ENCODE measurements around the gene RFC3.
"Not testable (repeated sequence)": the region's sequence is repeated elsewhere in the genome, so short reads cannot be mapped to it uniquely, and the experiment has no call there.

Gene RFC3, protein sequence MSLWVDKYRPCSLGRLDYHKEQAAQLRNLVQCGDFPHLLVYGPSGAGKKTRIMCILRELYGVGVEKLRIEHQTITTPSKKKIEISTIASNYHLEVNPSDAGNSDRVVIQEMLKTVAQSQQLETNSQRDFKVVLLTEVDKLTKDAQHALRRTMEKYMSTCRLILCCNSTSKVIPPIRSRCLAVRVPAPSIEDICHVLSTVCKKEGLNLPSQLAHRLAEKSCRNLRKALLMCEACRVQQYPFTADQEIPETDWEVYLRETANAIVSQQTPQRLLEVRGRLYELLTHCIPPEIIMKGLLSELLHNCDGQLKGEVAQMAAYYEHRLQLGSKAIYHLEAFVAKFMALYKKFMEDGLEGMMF

DNA sequence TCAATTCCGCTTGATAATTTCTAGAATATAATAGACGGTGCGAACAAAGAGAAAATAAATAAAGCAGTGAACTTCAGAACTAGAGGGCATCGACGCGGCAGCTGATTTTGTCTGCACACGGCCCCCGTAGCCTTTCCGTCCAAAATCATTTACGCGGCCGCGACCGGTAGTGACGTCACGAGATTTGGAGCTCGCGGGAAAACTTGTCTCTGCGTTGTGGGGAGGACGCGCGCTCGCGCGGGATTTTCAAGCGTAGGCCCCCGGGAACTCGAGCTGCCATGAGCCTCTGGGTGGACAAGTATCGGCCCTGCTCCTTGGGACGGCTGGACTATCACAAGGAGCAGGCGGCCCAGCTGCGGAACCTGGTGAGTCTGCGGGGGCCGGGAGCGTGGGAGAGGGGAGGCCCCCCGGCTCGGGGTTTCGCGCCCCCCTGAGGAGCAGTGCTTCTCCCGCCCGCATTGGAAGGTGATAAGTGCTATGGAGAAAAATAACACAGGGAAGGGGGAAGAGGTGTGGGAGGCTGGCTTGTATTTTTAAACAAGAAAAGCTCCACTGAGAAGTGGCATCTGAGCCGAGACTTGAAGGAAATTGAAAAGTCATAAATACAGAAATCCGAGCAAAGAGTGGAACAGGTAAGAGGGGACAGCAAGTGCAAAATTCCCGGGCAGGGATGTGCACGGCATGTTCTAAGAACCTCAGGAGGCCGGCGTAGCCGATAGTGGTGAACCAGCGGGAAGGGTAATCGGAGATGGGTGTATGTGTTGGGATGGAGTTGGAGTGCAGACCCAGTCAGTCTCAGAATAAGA is at the start of gene RFC3:
Gene RFC3, plus strand, starts transcription at position 249 of the 806 bp plus-strand sequence. Its CDS starts 30 bp downstream, at position 279.
- peaks cover 3% of the 10 kb centered on the region for H3K36me3 Mint-ChIP-seq
- H3K27ac Mint-ChIP-seq = peak within 1 kb of the TSS; percentile 97
- no peaks in the 10 kb centered on the region for H3K9me3 Mint-ChIP-seq (ENCODE audit: low read depth)
- H3K27me3 Mint-ChIP-seq = no peaks in the 10 kb centered on the region
- peaks cover 18% of the 10 kb centered on the region for H3K4me1 Mint-ChIP-seq (ENCODE audit: low read depth)
- peak within 1 kb of the TSS; percentile 99 for H3K4me3 Mint-ChIP-seq

DNA sequence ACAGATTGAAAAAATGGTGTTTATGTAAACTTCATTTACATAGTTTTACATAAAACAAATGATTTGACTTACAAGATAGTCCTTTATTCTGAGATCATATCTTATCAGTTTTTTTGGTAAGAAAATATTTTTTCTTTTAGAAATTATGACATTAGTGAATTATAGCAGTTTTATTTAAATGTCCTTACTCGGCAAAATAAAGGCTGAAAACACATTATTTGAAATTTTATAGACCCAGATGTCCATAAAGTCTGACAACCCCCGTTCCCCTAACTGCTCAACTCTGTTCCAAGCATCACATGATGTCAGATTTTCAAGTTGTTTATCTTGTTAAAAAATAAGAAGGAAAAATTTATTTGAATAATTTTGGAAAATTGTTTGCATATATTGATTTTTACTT is 46.7 kb upstream of the RFC3 start:
- H3K27ac Mint-ChIP-seq = no peak overlapping the region
- H3K36me3 Mint-ChIP-seq = no peaks in the 10 kb centered on the region
- H3K4me1 Mint-ChIP-seq (ENCODE audit: low read depth) = no peaks in the 10 kb centered on the region
- H3K4me3 Mint-ChIP-seq = no peak overlapping the region
- H3K9me3 Mint-ChIP-seq (ENCODE audit: low read depth) = no peaks in the 10 kb centered on the region
- peaks cover 9% of the 10 kb centered on the region for H3K27me3 Mint-ChIP-seq

DNA sequence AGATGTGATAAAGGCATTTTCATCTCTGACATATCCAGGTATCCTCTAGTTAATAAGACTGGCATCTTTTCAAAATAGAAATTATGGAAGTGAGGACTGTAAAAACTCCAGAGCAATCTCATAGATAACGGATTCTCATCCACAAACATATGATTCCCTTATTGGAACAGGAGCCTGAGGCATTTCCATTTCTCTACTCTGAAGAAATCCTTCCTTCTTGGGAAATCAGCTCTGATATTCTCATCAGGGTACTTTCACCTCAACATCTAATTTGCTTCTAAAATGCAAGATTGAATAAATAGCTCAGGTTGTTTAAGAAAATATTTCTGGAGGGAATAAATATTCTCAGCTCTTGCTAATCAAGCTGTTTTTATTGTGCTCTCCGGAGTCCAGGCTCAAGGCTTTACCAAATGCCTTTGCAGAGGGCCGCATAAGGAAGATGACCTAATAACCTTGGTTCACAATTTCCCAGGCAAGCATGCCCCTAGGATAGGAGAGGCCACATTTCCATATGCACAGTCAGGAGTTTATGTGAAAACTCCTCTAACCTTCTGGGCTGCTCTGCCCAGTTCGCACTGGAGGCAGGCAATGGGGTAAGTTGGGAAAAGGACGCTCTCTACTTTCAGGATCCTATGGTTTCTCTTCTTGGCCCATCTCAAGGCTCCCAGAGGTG is 44.0 kb upstream of the RFC3 start:
- Mint-ChIP-seq H3K36me3 (no peaks in the 10 kb centered on the region), H3K4me3 (no peak overlapping the region), H3K9me3 (ENCODE audit: low read depth) (no peaks in the 10 kb centered on the region)

DNA sequence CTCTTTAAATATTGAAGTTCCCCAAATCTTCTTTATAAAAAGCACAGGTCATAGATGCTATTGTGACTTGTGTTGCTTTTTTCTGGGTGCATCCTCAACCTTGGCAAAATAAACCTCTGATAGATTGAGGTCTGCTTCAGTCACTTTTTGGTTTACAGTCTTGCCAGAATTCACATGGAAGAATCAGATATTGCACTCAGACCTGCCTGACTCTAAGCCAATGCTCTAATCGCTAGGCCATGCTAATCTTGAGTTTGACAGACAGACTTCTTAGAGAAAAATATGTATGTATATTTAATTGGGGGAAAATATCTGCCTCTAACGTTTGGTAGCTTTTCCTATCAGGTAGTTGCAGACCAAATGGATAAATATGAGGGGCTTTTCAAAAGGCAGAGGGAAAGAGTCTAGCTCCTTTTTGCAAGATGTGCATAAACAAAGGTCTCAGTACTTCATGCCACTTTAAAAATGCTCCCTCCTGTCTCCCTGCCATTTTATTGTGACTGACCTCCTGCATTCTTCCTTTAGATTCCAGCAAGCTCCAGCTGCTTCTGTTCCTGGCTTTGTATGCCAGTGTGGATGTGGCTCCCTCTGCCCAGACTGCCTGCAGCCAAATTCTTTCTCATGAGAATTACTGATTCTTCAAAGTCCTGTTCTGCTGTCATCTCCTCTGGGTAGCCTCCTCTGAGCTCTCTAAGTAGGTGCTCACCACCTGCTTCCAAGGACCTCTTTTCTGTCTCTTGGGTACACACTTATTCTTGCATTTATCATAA is 42.4 kb upstream of the RFC3 start:
- no peak overlapping the region for H3K4me3 Mint-ChIP-seq
- no peak overlapping the region for H3K27ac Mint-ChIP-seq
- H3K4me1 Mint-ChIP-seq (ENCODE audit: low read depth) = no peaks in the 10 kb centered on the region
- no peaks in the 10 kb centered on the region for H3K9me3 Mint-ChIP-seq (ENCODE audit: low read depth)
- H3K27me3 Mint-ChIP-seq = peaks cover 4% of the 10 kb centered on the region
- H3K36me3 Mint-ChIP-seq = no peaks in the 10 kb centered on the region

More for the DNA sequence above, 44.0 kb upstream of the RFC3 start:
- H3K27me3 Mint-ChIP-seq = peaks cover 2% of the 10 kb centered on the region
- no peaks in the 10 kb centered on the region for H3K4me1 Mint-ChIP-seq (ENCODE audit: low read depth)
- H3K27ac Mint-ChIP-seq = no peak overlapping the region

DNA sequence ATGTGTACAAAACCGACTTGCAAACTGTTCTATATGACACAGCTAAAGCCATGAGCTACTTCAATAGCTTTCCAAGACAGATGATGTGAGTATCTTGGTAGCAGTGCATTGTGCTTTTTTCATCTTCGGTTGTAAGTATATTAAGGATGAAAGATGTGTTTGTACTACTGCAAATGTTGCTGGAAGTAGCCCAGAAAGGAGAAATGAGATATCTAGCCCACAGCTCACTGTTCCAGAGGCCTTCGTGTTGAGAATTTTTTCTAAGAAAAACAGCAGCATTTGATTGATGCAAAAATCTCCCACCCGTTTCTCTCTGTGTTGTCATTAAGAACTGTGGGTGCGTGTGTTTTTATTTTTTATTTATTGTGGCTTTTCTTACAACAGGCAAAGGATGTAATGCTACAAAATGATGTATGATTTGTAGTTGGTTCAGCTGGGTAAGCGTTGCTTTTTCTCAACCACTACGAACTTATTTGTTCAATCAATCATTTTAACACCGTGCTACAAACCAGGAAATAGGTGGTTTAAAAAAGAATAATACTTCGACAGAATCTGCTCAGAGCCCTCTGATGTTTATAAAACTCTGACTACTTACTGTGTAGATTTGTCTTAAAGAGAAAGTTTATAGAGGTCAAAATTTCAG is 41.6 kb upstream of the RFC3 start:
- Mint-ChIP-seq H3K4me3 (no peak overlapping the region), H3K27ac (no peak overlapping the region)

DNA sequence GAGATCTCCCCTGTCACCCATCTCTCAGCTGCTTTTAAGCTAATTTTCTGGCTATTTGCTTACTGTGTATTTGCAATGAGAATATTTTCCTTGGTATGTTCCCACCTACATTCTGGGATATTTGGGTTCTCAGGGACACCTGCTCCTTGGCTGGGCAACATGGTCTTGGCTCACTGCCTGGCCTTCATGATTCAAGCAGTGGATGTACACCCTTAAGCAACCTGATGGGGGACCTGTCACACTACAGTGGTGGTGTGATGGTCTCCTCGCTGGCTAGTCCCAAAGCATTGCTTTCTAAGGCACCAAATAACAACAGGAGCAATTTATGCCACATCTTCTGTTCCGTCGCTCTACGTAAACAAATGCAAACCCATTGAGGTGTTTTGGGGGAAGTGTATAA is 35.3 kb upstream of the RFC3 start:
- H3K27me3 Mint-ChIP-seq = peaks cover 4% of the 10 kb centered on the region
- no peaks in the 10 kb centered on the region for H3K36me3 Mint-ChIP-seq
- no peak overlapping the region for H3K27ac Mint-ChIP-seq
- peaks cover 15% of the 10 kb centered on the region for H3K4me1 Mint-ChIP-seq (ENCODE audit: low read depth)
- H3K4me3 Mint-ChIP-seq = no peak overlapping the region
- H3K9me3 Mint-ChIP-seq (ENCODE audit: low read depth) = peaks cover 3% of the 10 kb centered on the region

More for the DNA sequence above, 41.6 kb upstream of the RFC3 start:
- no peaks in the 10 kb centered on the region for H3K4me1 Mint-ChIP-seq (ENCODE audit: low read depth)
- H3K9me3 Mint-ChIP-seq (ENCODE audit: low read depth) = no peaks in the 10 kb centered on the region
- H3K27me3 Mint-ChIP-seq = peaks cover 2% of the 10 kb centered on the region
- H3K36me3 Mint-ChIP-seq = no peaks in the 10 kb centered on the region

DNA sequence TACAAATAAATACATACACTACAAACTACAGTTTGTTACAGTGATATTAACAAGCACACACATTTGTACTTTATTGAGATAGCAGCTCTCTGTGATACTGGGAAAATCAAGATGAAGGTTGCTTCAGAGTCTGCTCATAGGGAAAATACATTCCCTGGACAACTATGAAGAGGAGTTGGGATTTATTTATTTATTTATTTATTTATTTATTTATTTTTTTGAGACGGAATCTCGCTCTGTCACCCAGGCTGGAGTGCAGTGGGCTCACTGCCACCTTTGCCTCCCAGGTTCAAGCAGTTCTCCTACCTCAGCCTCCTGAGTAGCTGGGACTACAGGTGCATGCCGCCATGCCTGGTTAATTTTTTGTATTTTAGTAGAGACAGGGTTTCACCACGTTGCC is 34.7 kb upstream of the RFC3 start:
- not testable (repeated sequence) for H3K36me3 Mint-ChIP-seq; H3K9me3 Mint-ChIP-seq (ENCODE audit: low read depth); H3K4me3 Mint-ChIP-seq; H3K27ac Mint-ChIP-seq; H3K27me3 Mint-ChIP-seq
- peaks cover 15% of the 10 kb centered on the region for H3K4me1 Mint-ChIP-seq (ENCODE audit: low read depth)

DNA sequence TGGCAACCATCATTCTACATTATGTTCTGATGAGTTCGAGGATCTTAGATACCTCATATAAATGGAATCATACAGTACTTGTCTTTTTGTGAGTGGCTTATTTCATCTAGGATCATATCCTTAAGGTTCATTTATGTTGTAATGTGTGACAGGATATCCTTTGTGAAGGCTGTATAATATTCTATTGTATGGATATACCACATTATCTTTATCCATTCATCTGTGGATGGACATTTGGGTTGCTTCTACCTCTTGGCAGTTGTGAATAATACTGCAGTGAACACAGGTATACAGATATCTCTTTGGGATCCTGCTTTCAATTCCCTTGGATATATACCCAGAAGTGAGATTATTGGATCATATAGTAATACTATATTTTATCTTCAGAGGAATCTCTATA is 33.2 kb upstream of the RFC3 start:
- no peak overlapping the region for H3K27ac Mint-ChIP-seq

DNA sequence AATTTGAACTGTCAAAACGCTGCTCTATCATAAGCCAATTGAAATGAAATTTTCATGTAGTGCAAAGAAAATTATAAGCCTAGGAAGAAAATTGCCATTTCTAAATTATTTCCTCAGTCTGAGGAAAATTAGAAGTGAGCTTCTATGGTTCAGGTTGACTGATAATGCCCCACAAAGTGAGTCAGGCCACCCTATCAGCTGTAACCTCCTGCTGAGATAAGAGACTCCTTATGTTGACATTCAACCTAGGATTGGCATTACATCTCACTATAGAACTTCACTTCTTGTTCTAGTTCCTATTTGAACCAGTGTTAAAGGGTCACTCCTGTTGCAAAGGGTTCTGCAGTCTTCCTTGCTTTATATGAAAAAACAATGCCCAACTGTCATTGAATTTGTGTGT is 32.6 kb upstream of the RFC3 start:
- no peak overlapping the region for H3K4me3 Mint-ChIP-seq
- H3K27ac Mint-ChIP-seq = no peak overlapping the region
- peaks cover 15% of the 10 kb centered on the region for H3K4me1 Mint-ChIP-seq (ENCODE audit: low read depth)
- H3K9me3 Mint-ChIP-seq (ENCODE audit: low read depth) = peaks cover 3% of the 10 kb centered on the region
- H3K27me3 Mint-ChIP-seq = peaks cover 2% of the 10 kb centered on the region
- no peaks in the 10 kb centered on the region for H3K36me3 Mint-ChIP-seq

More for the DNA sequence above, 33.2 kb upstream of the RFC3 start:
- H3K4me3 Mint-ChIP-seq = no peak overlapping the region
- H3K36me3 Mint-ChIP-seq = no peaks in the 10 kb centered on the region
- H3K27me3 Mint-ChIP-seq = peaks cover 2% of the 10 kb centered on the region
- peaks cover 15% of the 10 kb centered on the region for H3K4me1 Mint-ChIP-seq (ENCODE audit: low read depth)
- peaks cover 3% of the 10 kb centered on the region for H3K9me3 Mint-ChIP-seq (ENCODE audit: low read depth)

DNA sequence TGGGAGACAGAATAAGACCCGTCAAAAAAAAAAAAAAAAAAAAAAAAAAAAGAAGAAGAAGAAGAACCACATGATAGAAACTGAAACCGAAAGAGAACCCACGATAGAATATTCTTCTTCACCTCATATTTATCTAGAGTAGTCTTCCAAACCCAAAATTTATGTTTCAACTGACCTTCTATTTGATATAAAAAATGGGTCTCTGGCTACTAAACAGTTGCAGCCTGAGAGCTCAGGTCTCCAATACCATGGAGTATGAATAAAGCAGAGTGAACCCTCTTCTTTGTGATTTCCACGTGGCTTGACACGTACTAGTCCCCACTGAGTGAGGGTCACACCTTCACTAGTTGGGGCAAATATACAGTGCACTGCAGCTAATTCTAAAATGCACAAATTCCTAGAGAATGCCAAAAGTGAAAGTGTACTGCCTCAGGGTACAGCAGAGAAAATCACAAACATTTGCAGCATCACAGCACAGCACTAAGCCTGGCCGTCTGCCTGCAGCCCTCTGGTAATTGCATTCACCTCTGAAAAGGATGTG is 30.8 kb upstream of the RFC3 start:
- H3K36me3 Mint-ChIP-seq = no peaks in the 10 kb centered on the region
- H3K27me3 Mint-ChIP-seq = peaks cover 2% of the 10 kb centered on the region
- peak overlapping the region; percentile 83 for H3K4me3 Mint-ChIP-seq
- peaks cover 3% of the 10 kb centered on the region for H3K9me3 Mint-ChIP-seq (ENCODE audit: low read depth)
- peak overlapping the region; percentile 58 for H3K27ac Mint-ChIP-seq
- peaks cover 15% of the 10 kb centered on the region for H3K4me1 Mint-ChIP-seq (ENCODE audit: low read depth)

DNA sequence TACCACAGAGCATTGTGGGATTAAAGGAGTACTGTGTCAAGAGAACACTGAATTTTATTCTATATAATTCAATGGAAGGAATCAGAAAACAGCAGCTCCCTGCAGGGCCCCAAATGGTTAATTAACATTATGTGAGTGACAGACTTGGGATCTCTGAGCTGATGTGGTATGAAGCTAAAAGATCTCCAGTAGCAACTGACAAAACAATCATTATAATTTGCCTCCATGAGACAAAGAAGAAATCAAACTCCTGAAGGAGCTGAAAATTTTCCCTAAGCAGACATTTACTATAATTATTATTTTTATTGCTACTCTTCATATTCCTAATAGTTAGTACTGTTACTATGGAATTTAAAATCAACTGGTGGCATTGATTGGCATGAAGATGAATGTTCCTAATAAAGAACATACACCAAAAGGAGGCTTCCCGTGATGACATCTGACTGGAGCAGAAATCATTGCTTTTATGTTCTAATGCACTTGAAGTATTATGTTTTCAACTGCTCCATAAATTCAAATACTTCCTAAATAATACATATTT is 28.8 kb upstream of the RFC3 start:
- H3K4me3 Mint-ChIP-seq = no peak overlapping the region
- H3K9me3 Mint-ChIP-seq (ENCODE audit: low read depth) = peaks cover 3% of the 10 kb centered on the region
- peaks cover 2% of the 10 kb centered on the region for H3K27me3 Mint-ChIP-seq

DNA sequence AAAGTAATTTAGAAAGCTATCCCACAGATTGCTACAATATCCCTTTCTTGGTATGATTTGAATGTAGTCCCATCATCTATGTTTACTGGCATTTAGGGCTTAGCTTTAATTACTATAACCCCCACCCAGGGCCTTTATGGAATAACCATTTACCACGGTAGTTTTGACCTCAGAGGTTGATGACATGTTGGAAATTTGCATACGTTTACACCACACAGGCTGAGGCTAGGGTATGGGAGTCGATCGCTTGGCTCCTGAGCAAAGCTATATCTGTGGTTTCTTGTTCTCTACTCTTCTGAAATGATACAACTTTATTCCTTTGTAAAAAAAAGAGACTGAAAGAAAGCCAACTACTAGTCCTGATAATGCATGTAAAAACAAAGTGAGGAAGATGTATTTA is 28.2 kb upstream of the RFC3 start:
- Mint-ChIP-seq H3K9me3 (ENCODE audit: low read depth) (peaks cover under 1% of the 10 kb centered on the region), H3K27ac (no peak overlapping the region), H3K36me3 (no peaks in the 10 kb centered on the region), H3K4me3 (no peak overlapping the region), H3K4me1 (ENCODE audit: low read depth) (peaks cover 15% of the 10 kb centered on the region), H3K27me3 (no peaks in the 10 kb centered on the region)

More for the DNA sequence above, 28.8 kb upstream of the RFC3 start:
- Mint-ChIP-seq H3K27ac (no peak overlapping the region), H3K4me1 (ENCODE audit: low read depth) (peaks cover 15% of the 10 kb centered on the region), H3K36me3 (no peaks in the 10 kb centered on the region)

DNA sequence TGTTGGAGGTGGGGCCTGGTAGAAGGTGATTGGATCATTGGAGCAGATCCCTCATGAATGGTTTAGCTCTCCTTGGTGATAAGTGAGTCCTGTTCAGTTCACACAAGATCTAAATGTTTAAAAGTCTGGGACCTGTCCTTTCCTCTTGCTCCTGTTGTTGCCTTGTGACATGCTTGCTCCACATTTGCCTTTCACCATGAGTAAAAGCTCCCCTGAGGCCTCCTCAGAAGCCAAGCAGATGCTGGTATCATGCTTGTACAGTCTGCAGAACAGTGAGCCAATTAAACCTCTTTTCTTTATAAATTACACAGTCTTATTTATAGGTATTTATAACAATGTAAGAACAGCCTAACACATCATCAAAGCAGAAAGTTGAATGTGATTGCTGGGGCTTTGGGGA is 24.2 kb upstream of the RFC3 start:
- H3K27me3 Mint-ChIP-seq = no peaks in the 10 kb centered on the region
- H3K36me3 Mint-ChIP-seq = no peaks in the 10 kb centered on the region
- no peaks in the 10 kb centered on the region for H3K4me1 Mint-ChIP-seq (ENCODE audit: low read depth)
- H3K9me3 Mint-ChIP-seq (ENCODE audit: low read depth) = no peaks in the 10 kb centered on the region
- no peak overlapping the region for H3K27ac Mint-ChIP-seq
- H3K4me3 Mint-ChIP-seq = no peak overlapping the region

DNA sequence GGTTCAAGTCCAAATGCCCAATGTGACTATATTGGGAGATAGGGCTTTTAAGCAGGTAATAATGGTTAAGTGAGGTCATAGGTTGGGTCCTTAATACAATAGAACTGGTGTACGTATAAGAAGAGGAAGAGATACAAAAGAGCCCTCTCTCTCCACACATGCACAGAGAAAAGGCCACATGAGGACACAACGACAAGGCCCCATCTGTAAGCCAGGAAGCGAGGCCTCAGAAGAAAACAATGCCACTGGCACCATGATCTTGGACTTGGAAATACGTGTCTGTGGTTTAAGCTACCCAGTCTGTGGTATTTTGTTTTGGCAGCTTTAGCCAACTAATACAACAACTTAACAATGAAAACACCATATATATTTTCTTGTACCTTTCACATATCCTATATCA is 23.4 kb upstream of the RFC3 start:
- Mint-ChIP-seq H3K4me3 (no peak overlapping the region), H3K27ac (no peak overlapping the region), H3K36me3 (no peaks in the 10 kb centered on the region)

More for the DNA sequence above, 23.4 kb upstream of the RFC3 start:
- no peaks in the 10 kb centered on the region for H3K4me1 Mint-ChIP-seq (ENCODE audit: low read depth)
- H3K27me3 Mint-ChIP-seq = no peaks in the 10 kb centered on the region
- H3K9me3 Mint-ChIP-seq (ENCODE audit: low read depth) = no peaks in the 10 kb centered on the region

Measured in activated naive CD8-positive, alpha-beta T cell (primary cell).